ENCODE results near the gene TMPRSS9. TPM values are rescaled to one million over a fixed set of nuclear protein-coding genes. Genes with fewer than 3 reads are reported as not detected.

The TMPRSS9 gene
- total and polyA plus RNA-seq, 4 donors: 0.05 to 0.37 (median 0.09) TPM; not detected in 1

- no peak for DNase-seq
These were observed 38.8 kb downstream of the TMPRSS9 start for GRCh38 chr19:2398735-2399305.

GRCh38 chr19:2399582-2399981, 39.5 kb downstream of the TMPRSS9 start:
- Histone ChIP-seq H3K4me1 (ENCODE audit: control insufficient read depth in 5 of 5, insufficient read depth in 5 of 5, low read length in 5 of 5) (no peaks in the 10 kb centered on the region), H3K4me3 (no peak overlapping the region), H3K27ac (ENCODE audit: low read depth in 1 of 2, low read length in 1 of 2) (no peak overlapping the region), H3K27me3 (ENCODE audit: control insufficient read depth in 3 of 3, insufficient read depth in 3 of 3, low read length in 2 of 3) (no peaks in the 10 kb centered on the region), H3K9me3 (ENCODE audit: control insufficient read depth in 4 of 4, insufficient read depth in 3 of 4, low read length in 3 of 4) (no peaks in the 10 kb centered on the region), H3K36me3 (ENCODE audit: control insufficient read depth in 4 of 4, insufficient read depth in 4 of 4, low read length in 4 of 4) (no peaks in the 10 kb centered on the region), H3K9ac (ENCODE audit: insufficient read depth in 1 of 2, low read length in 2 of 2) (no peak overlapping the region)
- ATAC-seq (ENCODE audit: insufficient read depth, low FRiP score) (no peak), DNase-seq (no peak)
- TF ChIP-seq CTCF (IDR thresholded peaks at IDR 0.05; ENCODE audit: control extremely low read depth, extremely low read depth): no peak
- 97 to 99% methylated on average over 4 of the region's 4 CpGs for WGBS, 2 donors

More at GRCh38 chr19:2398735-2399305, 38.8 kb downstream of the TMPRSS9 start:
- Histone ChIP-seq H3K4me1 (ENCODE audit: control insufficient read depth in 5 of 5, insufficient read depth in 5 of 5, low read length in 5 of 5) (no peaks in the 10 kb centered on the region), H3K4me3 (no peak overlapping the region), H3K9ac (ENCODE audit: insufficient read depth in 1 of 2, low read length in 2 of 2) (no peak overlapping the region), H3K27me3 (ENCODE audit: control insufficient read depth in 3 of 3, insufficient read depth in 3 of 3, low read length in 2 of 3) (no peaks in the 10 kb centered on the region), H3K9me3 (ENCODE audit: control insufficient read depth in 4 of 4, insufficient read depth in 3 of 4, low read length in 3 of 4) (no peaks in the 10 kb centered on the region), H3K27ac (ENCODE audit: low read depth in 1 of 2, low read length in 1 of 2) (no peak overlapping the region), H3K36me3 (ENCODE audit: control insufficient read depth in 4 of 4, insufficient read depth in 4 of 4, low read length in 4 of 4) (no peaks in the 10 kb centered on the region)
- ATAC-seq (ENCODE audit: insufficient read depth, low FRiP score): no peak
- WGBS, 2 donors: 81 to 88% methylated on average over 14 of the region's 14 CpGs
- no peak for TF ChIP-seq CTCF (IDR thresholded peaks at IDR 0.05; ENCODE audit: control extremely low read depth, extremely low read depth)

- Histone ChIP-seq H3K27ac (ENCODE audit: low read depth in 1 of 2, low read length in 1 of 2) (no peak overlapping the region), H3K27me3 (ENCODE audit: control insufficient read depth in 3 of 3, insufficient read depth in 3 of 3, low read length in 2 of 3) (no peaks in the 10 kb centered on the region), H3K4me1 (ENCODE audit: control insufficient read depth in 5 of 5, insufficient read depth in 5 of 5, low read length in 5 of 5) (no peaks in the 10 kb centered on the region), H3K9me3 (ENCODE audit: control insufficient read depth in 4 of 4, insufficient read depth in 3 of 4, low read length in 3 of 4) (peaks cover 0 to 5% (median 0%) of the 10 kb centered on the region in 4 donors), H3K9ac (ENCODE audit: insufficient read depth in 1 of 2, low read length in 2 of 2) (no peak overlapping the region), H3K36me3 (ENCODE audit: control insufficient read depth in 4 of 4, insufficient read depth in 4 of 4, low read length in 4 of 4) (no peaks in the 10 kb centered on the region), H3K4me3 (no peak overlapping the region)
- no peak for TF ChIP-seq CTCF (IDR thresholded peaks at IDR 0.05; ENCODE audit: control extremely low read depth, extremely low read depth)
- no peak for DNase-seq
- ATAC-seq (ENCODE audit: insufficient read depth, low FRiP score): no peak
- WGBS, 2 donors: 79 to 87% methylated on average over 25 of the region's 25 CpGs
These were observed 48.2 kb downstream of the TMPRSS9 start for GRCh38 chr19:2408247-2408646.
